GM12873 (cell line): ENCODE results near the gene TMC7.

Experiments
- TF ChIP-seq, protein P1 (sequence below): IDR thresholded peaks from 2 replicates; pipeline ENCODE4 v1.5.1; 2012; ENCODE audit warnings: low read depth, mild to moderate bottlenecking, moderate library complexity, low read length, control low read depth; ENCODE audit not compliant: insufficient read depth; ENCODE audit errors: missing control alignments

TMC7 gene

DNA sequence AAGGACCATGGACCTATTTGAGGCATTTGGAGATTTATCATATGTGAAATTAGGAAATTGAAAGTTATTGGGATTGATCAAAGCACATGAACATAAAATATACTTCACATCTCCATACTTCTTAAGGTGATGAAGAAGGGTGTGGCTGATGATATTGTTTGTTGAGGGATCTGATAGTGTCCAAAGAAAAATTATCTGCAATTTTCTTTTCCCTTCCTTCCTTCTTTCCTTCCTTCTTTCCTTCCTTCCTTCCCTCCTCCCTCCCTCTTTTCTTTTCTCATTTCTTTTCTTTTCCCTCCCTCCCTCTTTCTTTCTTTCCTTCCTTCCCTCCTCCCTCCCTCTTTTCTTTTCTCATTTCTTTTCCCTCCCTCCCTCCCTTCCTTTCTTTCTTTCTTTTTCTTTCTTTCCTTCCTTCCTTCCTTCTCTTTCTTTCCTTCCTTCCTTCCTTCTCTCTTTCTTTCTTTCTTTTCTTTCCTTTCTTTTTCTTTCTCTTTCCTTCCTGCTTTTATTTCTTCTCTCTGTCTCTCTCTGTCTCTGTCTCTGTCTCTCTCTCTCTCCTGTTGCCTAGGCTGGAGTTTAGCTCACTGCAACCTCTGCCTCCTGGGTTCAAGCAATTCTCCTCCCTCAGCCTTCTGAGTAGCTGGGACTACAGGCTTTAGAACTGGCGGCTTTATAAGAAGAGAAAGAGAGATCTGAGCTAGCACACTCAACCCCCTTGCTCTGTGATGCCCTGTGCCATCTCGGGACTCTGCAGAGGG is 109.1 kb downstream of the TMC7 start:
- TF ChIP-seq, protein P1, sequence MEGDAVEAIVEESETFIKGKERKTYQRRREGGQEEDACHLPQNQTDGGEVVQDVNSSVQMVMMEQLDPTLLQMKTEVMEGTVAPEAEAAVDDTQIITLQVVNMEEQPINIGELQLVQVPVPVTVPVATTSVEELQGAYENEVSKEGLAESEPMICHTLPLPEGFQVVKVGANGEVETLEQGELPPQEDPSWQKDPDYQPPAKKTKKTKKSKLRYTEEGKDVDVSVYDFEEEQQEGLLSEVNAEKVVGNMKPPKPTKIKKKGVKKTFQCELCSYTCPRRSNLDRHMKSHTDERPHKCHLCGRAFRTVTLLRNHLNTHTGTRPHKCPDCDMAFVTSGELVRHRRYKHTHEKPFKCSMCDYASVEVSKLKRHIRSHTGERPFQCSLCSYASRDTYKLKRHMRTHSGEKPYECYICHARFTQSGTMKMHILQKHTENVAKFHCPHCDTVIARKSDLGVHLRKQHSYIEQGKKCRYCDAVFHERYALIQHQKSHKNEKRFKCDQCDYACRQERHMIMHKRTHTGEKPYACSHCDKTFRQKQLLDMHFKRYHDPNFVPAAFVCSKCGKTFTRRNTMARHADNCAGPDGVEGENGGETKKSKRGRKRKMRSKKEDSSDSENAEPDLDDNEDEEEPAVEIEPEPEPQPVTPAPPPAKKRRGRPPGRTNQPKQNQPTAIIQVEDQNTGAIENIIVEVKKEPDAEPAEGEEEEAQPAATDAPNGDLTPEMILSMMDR: no peak

DNA sequence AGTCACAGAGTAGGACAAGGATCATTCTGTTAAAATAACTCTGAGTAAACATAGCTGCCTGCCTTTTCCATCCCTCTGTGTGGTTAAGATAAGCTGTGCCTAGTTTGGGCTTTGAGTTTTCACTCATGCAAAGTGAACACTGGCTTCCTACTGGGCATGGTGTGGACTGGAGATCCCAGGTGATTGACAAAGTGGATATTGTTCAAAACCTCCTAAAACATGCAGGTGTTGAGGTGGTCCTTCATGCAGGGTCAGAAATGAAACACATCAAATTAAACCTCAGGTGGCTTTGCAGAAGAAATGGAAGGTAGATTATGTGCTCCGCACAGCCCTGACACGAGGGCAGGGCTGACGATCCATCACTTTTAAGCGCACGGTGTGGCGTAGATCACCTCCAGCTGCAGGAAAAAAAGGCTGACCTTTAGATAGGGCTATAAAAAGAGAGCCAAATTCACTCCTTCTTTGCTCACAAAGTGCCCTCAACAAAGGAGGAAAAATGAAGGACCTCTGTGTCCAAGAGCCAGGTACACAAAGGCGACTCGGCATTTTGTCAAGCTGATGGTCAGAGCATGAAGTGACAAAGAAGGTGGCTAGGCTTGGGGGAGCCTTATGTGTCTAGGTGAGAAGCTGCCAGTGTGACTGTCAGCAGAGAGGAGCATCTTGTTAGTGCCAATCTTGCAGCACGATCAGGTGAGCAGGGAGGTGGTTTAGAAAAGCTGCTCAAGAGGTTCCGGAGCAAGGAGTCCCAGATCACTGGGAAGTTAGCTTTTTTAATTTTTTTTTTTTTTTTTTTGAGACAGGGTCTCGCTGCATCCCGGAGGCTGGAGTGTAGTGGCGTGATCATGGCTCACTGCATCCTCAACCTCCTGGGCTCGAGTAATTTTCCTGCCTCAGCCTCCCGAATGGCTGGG is 110.2 kb downstream of the TMC7 start:
- TF ChIP-seq, protein P1: no peak

DNA sequence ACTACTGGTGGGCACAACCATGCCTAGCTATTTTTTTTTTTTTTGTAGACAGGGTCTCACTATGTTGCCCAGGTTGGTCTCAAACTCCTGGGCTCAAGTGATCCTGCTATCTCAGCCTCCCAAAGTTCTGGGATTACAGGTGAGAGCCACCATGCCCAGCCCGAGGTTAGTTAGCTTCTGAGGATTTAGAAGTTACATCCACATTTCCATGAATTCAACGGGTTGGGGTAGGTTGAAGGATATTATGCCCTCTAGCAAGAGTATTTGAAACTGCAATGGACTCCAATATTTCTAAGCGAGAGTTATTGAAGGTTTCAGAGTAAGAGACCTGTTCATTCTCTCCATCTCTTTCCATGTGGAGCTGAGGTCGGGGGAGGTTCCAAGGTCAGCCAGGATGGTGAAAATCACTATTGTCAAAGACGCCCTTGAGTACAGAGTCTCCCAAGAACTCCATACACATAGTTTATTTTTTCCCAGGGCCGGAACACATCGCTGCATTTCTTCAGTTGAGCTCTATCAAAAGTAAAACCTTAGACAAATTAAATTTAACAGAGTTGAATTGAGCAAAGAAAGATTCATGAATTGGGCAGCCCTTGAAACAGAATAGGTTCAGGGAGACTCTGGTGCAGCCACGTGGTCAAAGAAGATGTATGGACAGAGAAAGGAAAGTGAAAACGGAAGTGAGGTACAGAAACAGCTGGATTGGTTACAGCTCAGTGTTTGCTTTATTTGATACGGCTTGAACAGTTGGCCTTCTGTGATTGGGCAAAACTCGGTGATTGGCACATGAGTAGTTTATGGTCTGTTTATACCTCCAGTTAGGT is 111.0 kb downstream of the TMC7 start:
- TF ChIP-seq, protein P1: no peak

DNA sequence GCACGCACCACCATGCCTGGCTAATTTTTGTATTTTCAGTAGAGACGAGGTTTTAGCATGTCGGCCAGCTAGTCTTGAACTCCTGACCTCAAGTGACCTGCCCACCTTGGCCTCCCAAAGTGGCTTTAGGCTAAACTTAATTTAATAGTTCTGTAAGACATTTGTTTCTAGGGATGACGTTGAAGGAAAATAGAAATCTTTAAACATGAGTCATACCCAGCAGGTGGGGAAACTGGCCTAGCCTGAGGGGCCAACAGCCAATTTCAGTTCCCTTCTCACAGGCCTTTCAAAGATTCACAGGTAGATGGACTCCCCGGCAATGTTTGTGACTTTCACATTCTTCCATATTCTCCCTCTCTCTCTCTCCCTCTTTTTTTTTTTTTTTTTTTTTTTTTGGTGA is 111.9 kb downstream of the TMC7 start:
- TF ChIP-seq, protein P1: no peak

DNA sequence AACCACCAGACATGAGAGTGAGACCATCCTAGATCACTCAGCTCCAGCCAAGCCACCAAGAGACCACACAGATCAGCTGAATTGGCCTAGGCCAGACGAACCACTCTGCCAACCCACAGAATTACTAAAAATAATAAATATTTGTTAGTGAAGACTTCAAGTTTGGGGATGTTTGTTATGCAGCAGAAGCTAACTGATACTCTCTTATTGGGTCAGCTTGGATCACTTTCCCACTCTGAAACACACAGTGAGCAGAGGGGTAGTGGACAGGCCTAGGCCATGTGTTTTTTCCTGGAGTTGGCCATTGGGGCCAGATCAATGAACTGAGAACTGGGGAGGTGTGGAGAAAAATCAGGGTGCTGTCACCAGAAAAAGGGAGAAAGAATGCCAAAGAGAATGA is 114.4 kb downstream of the TMC7 start:
- TF ChIP-seq, protein P1: no peak

DNA sequence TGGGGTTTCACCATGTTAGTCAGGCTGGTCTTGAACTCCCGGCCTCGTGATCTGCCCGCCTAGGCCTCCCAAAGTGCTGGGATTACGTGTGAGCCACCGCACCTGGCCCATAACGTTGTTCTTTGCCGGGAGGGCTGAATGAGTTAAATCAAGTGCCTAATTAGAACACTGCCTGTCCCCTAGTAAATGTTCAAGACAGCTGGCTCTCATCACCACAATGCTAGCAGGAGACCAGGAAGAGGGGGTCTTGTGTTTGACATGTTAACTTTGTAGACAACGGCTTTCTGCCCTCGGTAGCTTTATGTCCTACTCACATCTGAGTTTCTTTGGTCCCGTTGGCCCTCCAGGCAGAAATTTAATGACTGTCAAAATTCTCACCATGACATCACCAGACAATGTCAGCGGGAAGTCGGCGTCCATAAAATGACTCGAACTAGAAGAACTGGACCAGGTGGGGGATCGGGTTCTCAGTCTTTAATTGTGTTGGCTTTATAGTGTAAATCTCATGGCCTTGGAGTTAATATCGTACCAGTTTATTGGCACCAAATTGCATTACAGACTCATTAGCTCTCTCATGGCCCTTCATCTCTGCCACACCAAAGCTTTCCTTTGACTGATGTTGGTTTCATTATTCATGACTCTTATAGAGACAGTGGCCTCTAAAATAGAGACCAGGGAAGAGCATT is 118.6 kb downstream of the TMC7 start:
- TF ChIP-seq, protein P1: no peak
